HUES48 (cell line): ENCODE results near the gene FMNL1.

ENCODE experiments used
- H3K27ac ChIP-seq: one replicate; pipeline ENCODE4 v1.7.0; 2013; ENCODE audit warnings: low read depth, low read length, inconsistent platforms
- H3K27me3 ChIP-seq: 2 replicates; pipeline ENCODE4 v1.6.1; 2013; ENCODE audit warnings: mild to moderate bottlenecking, low read length; ENCODE audit not compliant: control insufficient read depth, insufficient read depth
- H3K36me3 ChIP-seq: 2 replicates; pipeline ENCODE4 v1.6.1; 2013; ENCODE audit warnings: low read length; ENCODE audit not compliant: control insufficient read depth, insufficient read depth
- H3K4me1 ChIP-seq: 2 replicates; pipeline ENCODE4 v1.6.1; 2013; ENCODE audit warnings: mild to moderate bottlenecking, low read length; ENCODE audit not compliant: control insufficient read depth, insufficient read depth
- H3K4me3 ChIP-seq: 2 replicates; pipeline ENCODE4 v1.5.1; 2013; ENCODE audit warnings: mild to moderate bottlenecking, low read depth, low read length
- H3K9ac ChIP-seq: 2 replicates; pipeline ENCODE4 v1.6.1; 2013; ENCODE audit warnings: mild to moderate bottlenecking, low read depth, low read length, moderate library complexity
- H3K9me3 ChIP-seq: 2 replicates; pipeline ENCODE4 v1.6.1; 2013; ENCODE audit warnings: low read length; ENCODE audit not compliant: control insufficient read depth, insufficient read depth

The FMNL1 gene

GRCh38 chr17:45287526-45288500 is 66.1 kb downstream of the FMNL1 start:
- Histone ChIP-seq H3K4me3 (no peak overlapping the region), H3K27ac (no peak overlapping the region), H3K36me3 (peaks cover 31% of the 10 kb centered on the region), H3K4me1 (no peaks in the 10 kb centered on the region), H3K9ac (no peak overlapping the region), H3K9me3 (no peaks in the 10 kb centered on the region), H3K27me3 (no peaks in the 10 kb centered on the region)

- Histone ChIP-seq H3K4me1 (no peaks in the 10 kb centered on the region), H3K9me3 (no peaks in the 10 kb centered on the region), H3K4me3 (no peak overlapping the region), H3K27me3 (no peaks in the 10 kb centered on the region), H3K9ac (no peak overlapping the region), H3K36me3 (peaks cover 21% of the 10 kb centered on the region), H3K27ac (no peak overlapping the region)
Measured at GRCh38 chr17:45288825-45289224, 67.1 kb downstream of the FMNL1 start.

- no peak overlapping the region for H3K27ac ChIP-seq
- H3K4me1 ChIP-seq, result no peaks in the 10 kb centered on the region
- H3K9ac ChIP-seq, result no peak overlapping the region
- no peaks in the 10 kb centered on the region for H3K27me3 ChIP-seq
- peaks cover 13% of the 10 kb centered on the region; the same call in 1 of the 2 replicates for H3K36me3 ChIP-seq
- H3K9me3 ChIP-seq, result no peaks in the 10 kb centered on the region
- H3K4me3 ChIP-seq, result no peak overlapping the region
Measured at GRCh38 chr17:45289301-45290268, 67.9 kb downstream of the FMNL1 start.

DNA sequence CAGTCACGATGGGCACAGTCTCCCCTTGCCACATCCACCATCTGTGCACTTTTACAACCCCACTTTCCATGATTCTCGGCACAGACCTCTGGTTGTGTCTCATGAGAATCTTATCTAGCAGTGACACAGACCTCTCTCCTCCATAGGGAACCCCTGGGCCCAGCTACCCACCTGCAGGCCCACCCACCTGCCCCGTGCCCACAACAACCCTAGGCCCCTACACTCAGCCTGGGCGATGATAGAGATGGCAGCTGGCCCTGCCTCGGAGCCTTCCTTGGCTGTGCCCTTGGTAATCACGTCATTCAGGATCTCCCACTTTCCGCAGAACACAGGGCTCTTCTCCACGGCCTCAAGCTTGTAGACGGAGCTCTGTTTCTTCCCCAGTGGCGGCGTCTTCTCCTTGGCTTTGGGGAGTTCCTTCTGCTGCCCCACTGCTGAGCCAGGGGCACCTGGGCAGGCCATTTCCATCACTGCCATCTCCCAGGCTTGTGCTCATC is 68.6 kb downstream of the FMNL1 start:
- H3K27me3 ChIP-seq, result no peaks in the 10 kb centered on the region
- no peak overlapping the region for H3K27ac ChIP-seq
- H3K9me3 ChIP-seq, result no peaks in the 10 kb centered on the region
- H3K9ac ChIP-seq, result no peak overlapping the region
- H3K36me3 ChIP-seq, result peaks cover 12% of the 10 kb centered on the region; the same call in 1 of the 2 replicates
- no peaks in the 10 kb centered on the region for H3K4me1 ChIP-seq
- no peak overlapping the region for H3K4me3 ChIP-seq

DNA sequence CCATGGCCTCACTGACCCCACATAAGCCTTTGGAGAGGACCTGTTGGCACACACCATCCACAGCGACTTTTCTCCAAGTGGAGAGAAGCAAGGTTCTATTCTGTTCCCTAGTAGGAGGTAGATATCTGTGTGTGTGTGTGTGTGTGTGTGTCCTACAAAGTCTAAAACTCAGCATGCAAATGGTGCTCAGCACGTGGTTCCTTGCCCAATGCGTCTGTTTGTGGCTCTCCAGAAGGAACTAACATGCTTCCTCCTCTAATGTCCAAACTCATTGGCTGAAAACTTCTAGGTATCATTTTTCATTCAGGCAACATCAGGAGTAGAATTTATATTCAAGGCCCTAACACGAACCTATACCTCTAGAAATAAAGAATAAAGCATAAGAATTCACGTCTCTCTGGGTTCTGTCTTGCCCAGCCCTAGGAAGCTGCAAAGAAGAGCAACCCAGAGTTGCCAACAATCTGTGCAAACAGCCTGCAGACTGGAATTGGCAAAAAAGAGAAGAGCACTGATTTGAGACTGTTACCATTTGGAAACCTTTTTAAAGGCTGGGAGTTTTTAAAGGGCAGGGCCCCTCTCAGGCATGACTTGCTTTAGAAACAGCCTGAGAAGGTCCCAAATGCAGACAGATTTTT is 69.6 kb downstream of the FMNL1 start:
- H3K36me3 ChIP-seq, result peaks cover 11% of the 10 kb centered on the region; the same call in 1 of the 2 replicates
- no peak overlapping the region for H3K4me3 ChIP-seq
- no peaks in the 10 kb centered on the region for H3K27me3 ChIP-seq
- no peaks in the 10 kb centered on the region for H3K4me1 ChIP-seq
- H3K9me3 ChIP-seq, result no peaks in the 10 kb centered on the region
- H3K27ac ChIP-seq, result no peak overlapping the region
- H3K9ac ChIP-seq, result no peak overlapping the region

DNA sequence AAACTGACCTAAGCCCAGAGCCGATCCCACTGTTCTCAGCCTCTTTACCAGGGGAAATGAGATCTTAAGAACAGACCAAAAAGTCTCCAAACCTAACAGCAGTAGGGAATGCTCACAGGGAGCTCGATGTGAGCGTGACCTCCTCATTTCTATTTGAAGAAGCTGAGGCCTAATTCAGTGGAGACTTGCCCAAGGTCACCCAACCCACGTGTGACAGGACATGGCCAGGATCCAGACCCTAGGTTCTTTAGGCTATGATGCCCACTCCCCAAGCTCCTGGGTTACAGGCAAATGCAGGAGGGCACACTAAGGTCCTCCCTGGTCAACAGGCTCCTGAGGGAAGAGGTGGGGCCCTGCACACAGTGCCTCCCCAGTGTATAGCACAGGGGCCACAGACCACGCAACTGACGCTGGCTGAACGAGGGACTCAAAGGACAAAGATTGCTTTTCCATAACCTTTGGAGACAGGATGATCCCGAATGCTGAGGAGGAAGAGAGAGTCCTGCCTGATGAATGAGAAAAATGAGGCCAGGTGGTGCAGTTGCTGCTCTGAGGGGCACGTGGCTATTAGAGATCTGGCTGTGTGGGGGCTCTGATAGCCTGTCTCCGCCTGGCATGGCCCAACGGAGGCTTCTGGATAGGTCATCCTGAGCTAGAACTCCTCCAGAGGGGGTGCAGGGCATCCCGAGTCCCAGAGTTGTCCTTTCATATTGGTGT is 71.2 kb downstream of the FMNL1 start:
- no peak overlapping the region for H3K27ac ChIP-seq
- H3K4me3 ChIP-seq, result no peak overlapping the region
- H3K36me3 ChIP-seq, result peaks cover 3% of the 10 kb centered on the region; the same call in 1 of the 2 replicates
- no peaks in the 10 kb centered on the region for H3K4me1 ChIP-seq
- H3K9ac ChIP-seq, result no peak overlapping the region
- H3K27me3 ChIP-seq, result no peaks in the 10 kb centered on the region
- no peaks in the 10 kb centered on the region for H3K9me3 ChIP-seq

DNA sequence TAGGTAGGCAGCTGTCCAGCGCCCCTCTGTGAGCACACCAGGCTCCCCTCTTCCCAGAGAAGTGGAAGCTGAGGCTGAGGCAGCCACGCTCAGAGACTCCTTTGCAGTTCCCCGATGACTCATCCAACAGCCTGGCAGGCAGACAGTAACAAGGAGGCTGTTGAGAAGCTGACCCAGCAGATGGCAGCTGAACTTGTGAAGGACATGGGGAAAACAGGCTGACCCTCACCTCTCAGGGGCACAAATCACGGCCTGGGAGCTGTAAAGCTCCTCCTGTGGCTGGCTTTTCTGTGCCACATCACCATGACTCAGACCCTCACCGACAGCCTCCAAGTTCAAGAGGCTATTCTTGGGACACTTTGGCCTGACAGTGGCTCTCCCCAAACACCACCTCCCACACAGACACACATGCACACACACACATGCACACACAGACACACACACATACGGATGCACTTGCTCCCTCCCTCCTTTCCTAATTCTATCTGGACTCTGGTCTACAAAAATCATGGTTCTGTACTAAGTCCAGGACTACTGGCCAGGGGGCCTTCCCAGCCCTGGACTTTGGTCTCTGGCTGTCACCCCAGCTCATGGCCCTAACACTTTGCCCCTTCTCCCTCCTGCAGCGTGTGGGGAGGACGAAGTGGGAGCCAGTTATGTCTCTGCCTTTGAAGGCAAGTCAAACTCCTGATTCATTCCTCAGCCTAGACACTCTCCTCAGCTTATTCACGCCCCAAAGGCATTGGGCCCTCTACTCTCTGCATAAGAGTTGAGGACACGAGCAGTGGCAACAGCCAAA is 71.9 kb downstream of the FMNL1 start:
- Histone ChIP-seq H3K9me3 (no peaks in the 10 kb centered on the region), H3K4me3 (no peak overlapping the region), H3K9ac (no peak overlapping the region), H3K27ac (no peak overlapping the region), H3K36me3 (peaks cover 3% of the 10 kb centered on the region; the same call in 1 of the 2 replicates), H3K4me1 (no peaks in the 10 kb centered on the region), H3K27me3 (no peaks in the 10 kb centered on the region)

- H3K9me3 ChIP-seq, result no peaks in the 10 kb centered on the region
- H3K27ac ChIP-seq, result no peak overlapping the region
- no peaks in the 10 kb centered on the region for H3K4me1 ChIP-seq
- no peak overlapping the region for H3K4me3 ChIP-seq
- no peaks in the 10 kb centered on the region for H3K27me3 ChIP-seq
- H3K9ac ChIP-seq, result no peak overlapping the region
- H3K36me3 ChIP-seq, result peaks cover 3% of the 10 kb centered on the region; the same call in 1 of the 2 replicates
Measured at GRCh38 chr17:45294506-45294905, 72.8 kb downstream of the FMNL1 start.

DNA sequence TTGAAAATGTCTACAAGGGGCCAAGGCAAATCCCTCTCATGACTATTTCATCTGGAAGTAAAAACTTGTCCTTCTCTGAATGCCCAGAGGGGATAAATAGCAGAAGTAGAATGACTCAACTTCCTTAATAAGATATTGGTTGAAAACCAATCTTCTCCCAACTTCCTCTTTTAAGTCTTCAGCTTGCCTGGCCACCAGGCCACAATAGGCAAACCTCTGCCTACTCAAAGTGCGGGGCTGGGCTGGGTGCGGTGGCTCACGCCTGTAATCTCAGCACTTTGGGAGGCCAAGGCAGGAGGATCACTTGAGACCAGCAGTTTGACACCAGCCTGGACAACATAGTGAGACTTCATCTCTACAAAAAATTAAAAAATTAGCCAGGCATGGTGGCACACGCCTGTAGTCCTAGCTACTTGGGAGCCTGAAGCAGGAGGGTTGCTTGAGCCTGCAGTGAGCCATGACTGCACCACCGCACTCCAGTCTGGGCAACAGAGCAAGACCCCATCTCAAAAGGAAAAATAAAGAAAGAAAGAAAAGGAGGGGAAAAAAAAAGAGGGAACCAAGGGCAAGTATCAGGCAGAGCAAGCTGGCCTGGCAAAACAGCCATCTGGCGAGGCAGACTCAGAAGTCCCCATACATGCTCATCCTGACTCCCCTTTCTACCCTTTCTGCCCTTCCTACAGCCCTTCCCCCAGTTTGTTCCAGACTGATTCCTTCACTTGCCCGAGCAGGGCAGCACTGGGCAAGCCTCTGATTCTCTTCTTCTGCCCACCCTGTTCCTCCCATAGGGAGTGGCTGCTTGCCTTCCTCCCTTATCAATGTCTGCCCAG is 74.5 kb downstream of the FMNL1 start:
- H3K36me3 ChIP-seq, result no peaks in the 10 kb centered on the region
- no peak overlapping the region for H3K4me3 ChIP-seq
- no peak overlapping the region for H3K27ac ChIP-seq
- no peak overlapping the region for H3K9ac ChIP-seq
- no peaks in the 10 kb centered on the region for H3K27me3 ChIP-seq
- H3K9me3 ChIP-seq, result no peaks in the 10 kb centered on the region
- no peaks in the 10 kb centered on the region for H3K4me1 ChIP-seq
